IMR-90 (cell line): ENCODE results near the gene PAN3. TPM values are rescaled to one million over a fixed set of nuclear protein-coding genes. Genes with fewer than 3 reads are reported as not detected.

ENCODE experiments used
- ATAC-seq: fragments of 200-7000 bp; cut with Tn5 transposase; 2 replicates; pipeline ENCODE4 v1.9.1; 2020; ENCODE audit warnings: low read depth, mild to moderate bottlenecking, moderate library complexity
- BruUV-seq: library from RNA; stranded (reverse); fragments of 400-500 nt; replicated peaks from 2 replicates; lab custom pipeline; 2021; lab: Mats Ljungman, UMichigan
- CTCF ChIA-PET: fragments of 300-600 bp; formaldehyde crosslinking; extraction: SDS; loops from one replicate; lab custom pipeline; 2021; ENCODE audit warnings: antibody characterized with exemption; lab: Yijun Ruan, JAX
- POLR2A ChIA-PET: fragments of 300-600 bp; sonication (Branson Sonifier 250); formaldehyde crosslinking; loops from one replicate; lab custom pipeline; 2022; ENCODE audit warnings: antibody characterized with exemption; ENCODE audit not compliant: unreplicated experiment; lab: Charles Lee
- DNase-seq: peaks from one replicate; pipeline ENCODE4 v3.0.0; 2013
- H2AFZ ChIP-seq: replicated peaks from 2 replicates; pipeline ENCODE3; 2013; ENCODE audit warnings: low read length, mild to moderate bottlenecking; ENCODE audit not compliant: poor library complexity
- H2AK5ac ChIP-seq: 2 replicates; pipeline ENCODE4 v1.6.1; 2013; ENCODE audit warnings: low read depth, low read length, inconsistent platforms
- H2AK9ac ChIP-seq: replicated peaks from 2 replicates; pipeline ENCODE3; 2013; ENCODE audit warnings: mild to moderate bottlenecking, low read depth, low read length, moderate library complexity; ENCODE audit not compliant: poor library complexity
- H2BK120ac ChIP-seq: 2 replicates; pipeline ENCODE4 v1.6.1; 2013; ENCODE audit warnings: low read depth, low read length, inconsistent platforms
- H2BK15ac ChIP-seq: 3 replicates; pipeline ENCODE4 v1.6.1; 2013; ENCODE audit warnings: low read depth, low read length, inconsistent platforms
- H2BK20ac ChIP-seq: 2 replicates; pipeline ENCODE4 v1.6.1; 2013; ENCODE audit warnings: low read depth, mild to moderate bottlenecking, inconsistent platforms, low read length, moderate library complexity
- H2BK5ac ChIP-seq: 2 replicates; pipeline ENCODE4 v1.6.1; 2013; ENCODE audit warnings: mild to moderate bottlenecking, low read depth, low read length, inconsistent platforms; ENCODE audit not compliant: poor library complexity, severe bottlenecking
- H3K14ac ChIP-seq: replicated peaks from 2 replicates; pipeline ENCODE4 v1.6.1; 2013; ENCODE audit warnings: low read depth, low read length, inconsistent platforms
- H3K18ac ChIP-seq: 2 replicates; pipeline ENCODE4 v1.6.1; 2013; ENCODE audit warnings: low read depth, low read length, control low read depth
- H3K23ac ChIP-seq: 2 replicates; pipeline ENCODE4 v1.6.1; 2013; ENCODE audit warnings: low read depth, low read length, inconsistent platforms
- H3K27ac ChIP-seq: 2 replicates; pipeline ENCODE4 v1.5.1; 2013; ENCODE audit warnings: mild to moderate bottlenecking, control low read depth, low read length; ENCODE audit not compliant: insufficient read depth
- H3K27me3 ChIP-seq: 2 replicates; pipeline ENCODE4 v1.6.1; 2013; ENCODE audit warnings: low read length; ENCODE audit not compliant: control insufficient read depth, insufficient read depth
- H3K36me3 ChIP-seq: 2 replicates; pipeline ENCODE4 v1.6.1; 2013; ENCODE audit warnings: low read length, mixed read lengths; ENCODE audit not compliant: control insufficient read depth, insufficient read depth
- H3K4ac ChIP-seq: 2 replicates; pipeline ENCODE4 v1.6.1; 2013; ENCODE audit warnings: low read depth, low read length, inconsistent platforms
- H3K4me1 ChIP-seq: 2 replicates; pipeline ENCODE4 v1.6.1; 2013; ENCODE audit warnings: low read length, mixed read lengths; ENCODE audit not compliant: control insufficient read depth, insufficient read depth
- H3K4me2 ChIP-seq: 2 replicates; pipeline ENCODE4 v1.6.1; 2013; ENCODE audit warnings: low read depth, mild to moderate bottlenecking, control low read depth, low read length, moderate library complexity
- H3K4me3 ChIP-seq: 2 replicates; pipeline ENCODE4 v1.5.1; 2013; ENCODE audit warnings: low read depth, mild to moderate bottlenecking, control low read depth, low read length, moderate library complexity; ENCODE audit not compliant: insufficient read depth
- H3K56ac ChIP-seq: 2 replicates; pipeline ENCODE4 v1.6.1; 2013; ENCODE audit warnings: low read length, inconsistent platforms; ENCODE audit not compliant: insufficient read depth; ENCODE audit errors: extremely low read depth
- H3K79me1 ChIP-seq, 2 experiments: 2 replicates each; pipeline ENCODE4 v1.6.1; 2013; ENCODE audit warnings: low read length in 2 of 2, inconsistent platforms in 1 of 2, low read depth in 1 of 2
- H3K9ac ChIP-seq: 2 replicates; pipeline ENCODE4 v1.6.1; 2013; ENCODE audit warnings: low read depth, low read length, control low read depth
- H3K9me1 ChIP-seq: 2 replicates; pipeline ENCODE4 v1.6.1; 2013; ENCODE audit warnings: low read length, inconsistent platforms; ENCODE audit not compliant: insufficient read depth
- H3K9me3 ChIP-seq: 2 replicates; pipeline ENCODE4 v1.6.1; 2013; ENCODE audit warnings: low read length; ENCODE audit not compliant: control insufficient read depth, insufficient read depth
- H4K20me1 ChIP-seq: 2 replicates; pipeline ENCODE4 v1.6.1; 2013; ENCODE audit warnings: low read length, inconsistent platforms; ENCODE audit not compliant: insufficient read depth
- H4K5ac ChIP-seq: 2 replicates; pipeline ENCODE4 v1.6.1; 2013; ENCODE audit warnings: mild to moderate bottlenecking, low read depth, low read length, control low read depth
- H4K8ac ChIP-seq, 2 experiments: 2 replicates each; pipeline ENCODE4 v1.6.1; 2013; ENCODE audit warnings: low read depth in 2 of 2, low read length in 2 of 2, control low read depth in 1 of 2, inconsistent platforms in 1 of 2
- H4K91ac ChIP-seq: 2 replicates; pipeline ENCODE4 v1.6.1; 2013; ENCODE audit warnings: low read depth, low read length, inconsistent platforms; ENCODE audit not compliant: insufficient read depth
- CEBPB ChIP-seq: IDR thresholded peaks from 2 replicates; pipeline ENCODE4 v1.6.1; 2012; ENCODE audit warnings: low read depth, low read length, improper control_type of control experiment
- MXI1 ChIP-seq: IDR thresholded peaks from 2 replicates; pipeline ENCODE4 v1.6.1; 2012; ENCODE audit warnings: low read depth, mild to moderate bottlenecking, low read length, moderate library complexity, borderline replicate concordance
- POLR2A ChIP-seq: IDR thresholded peaks from 2 replicates; pipeline ENCODE4 v1.6.1; 2012; ENCODE audit warnings: mild to moderate bottlenecking, low read depth, low read length
- RAD21 ChIP-seq: IDR thresholded peaks from 2 replicates; pipeline ENCODE4 v1.6.1; 2012; ENCODE audit warnings: low read length, improper control_type of control experiment
- RCOR1 ChIP-seq: IDR thresholded peaks from 2 replicates; pipeline ENCODE4 v1.6.1; 2012; ENCODE audit warnings: mild to moderate bottlenecking, low read length, improper control_type of control experiment; ENCODE audit not compliant: insufficient replicate concordance
- WGBS, 2 experiments: methylation state at CpG; one replicate each; pipeline versions ENCODE4 v1.1.5 to v1.1.7; 2013; ENCODE audit warnings: missing lambda C conversion rate in 2 of 2; ENCODE audit not compliant: insufficient read length in 1 of 2; ENCODE audit errors: extremely low coverage in 2 of 2; 5-methylcytosine and 5-hydroxymethylcytosine counted together
- dilution Hi-C: fragments of 300-500 bp; cut with HindIII; formaldehyde crosslinking; loops from one replicate; pipeline ENCODE4 v1.14.3; 2018; ENCODE audit warnings: low sequenced_read_pairs; ENCODE audit not compliant: unreplicated experiment
- in situ Hi-C: fragments of 300-500 bp; cut with MboI; formaldehyde crosslinking; loops from 3 replicates; pipeline ENCODE4 v1.14.3; 2019; ENCODE audit warnings: low sequenced_read_pairs, inconsistent platforms, mixed read lengths
- intact Hi-C: fragments of 100-400 bp; cut with micrococcal nuclease; formaldehyde crosslinking; loops from 2 replicates; pipeline ENCODE4 v1.10.0; 2022
- polyA plus RNA-seq, 3 experiments: library from polyadenylated mRNA; depleted of rRNA; stranded (reverse); fragments of >200 nt; gene quantifications; 2 replicates each; pipeline ENCODE4 v1.2.3, GENCODE V29; 2012; ENCODE audit warnings: low replicate concordance in 1 of 3
- total RNA-seq: library from RNA; depleted of rRNA; stranded (reverse); fragments of >200 nt; gene quantifications from 2 replicates; pipeline ENCODE4 v1.2.3, GENCODE V29; 2012
- TF ChIP-seq, protein P1 (sequence below): fragments of 150-350 bp; IDR thresholded peaks from 2 replicates; pipeline ENCODE4 v1.6.1; 2016; ENCODE audit warnings: low read depth, mild to moderate bottlenecking, low read length, moderate library complexity, borderline replicate concordance

Gene PAN3
- total and polyA plus RNA-seq, 2 of the 4 experiments (the other 2 are of a cell fraction) = 6.6 to 15.1 TPM

- Histone ChIP-seq H3K4ac (no peak overlapping the region), H3K36me3 (no peaks in the 10 kb centered on the region), H2BK120ac (no peak overlapping the region), H3K27ac (no peak overlapping the region), H3K4me3 (no peak overlapping the region), H2BK5ac (no peak overlapping the region), H3K9ac (no peak overlapping the region), H4K91ac (no peak overlapping the region), H2AFZ (no peak overlapping the region), H3K23ac (no peak overlapping the region), H2AK9ac (no peak overlapping the region), H3K9me3 (no peaks in the 10 kb centered on the region), H4K20me1 (peaks cover 32% of the 10 kb centered on the region), H2BK15ac (no peak overlapping the region), H3K4me1 (peaks cover 6% of the 10 kb centered on the region), H2BK20ac (no peak overlapping the region), H3K14ac (no peak overlapping the region), H3K56ac (no peak overlapping the region), H3K79me1 (peaks cover 27 to 57% of the 10 kb centered on the region in 2 experiments), H4K8ac (no peak overlapping the region), H3K4me2 (no peak overlapping the region), H4K5ac (no peak overlapping the region), H2AK5ac (no peak overlapping the region), H3K9me1 (peaks cover 7% of the 10 kb centered on the region), H3K18ac (no peak overlapping the region), H3K27me3 (no peaks in the 10 kb centered on the region)
- intact Hi-C loops = no loop called here
- no peak for ATAC-seq
- ChIA-PET CTCF (no interaction called here), POLR2A (no interaction called here)
- dilution Hi-C loops = no loop called here
- WGBS, 2 experiments = no CpG with 5 or more reads among the region's 1 CpG
- DNase-seq = no peak
- BruUV-seq = no TSS peak
- in situ Hi-C loops = no loop called here
- TF ChIP-seq MXI1 = no peak
- TF ChIP-seq, protein P1, sequence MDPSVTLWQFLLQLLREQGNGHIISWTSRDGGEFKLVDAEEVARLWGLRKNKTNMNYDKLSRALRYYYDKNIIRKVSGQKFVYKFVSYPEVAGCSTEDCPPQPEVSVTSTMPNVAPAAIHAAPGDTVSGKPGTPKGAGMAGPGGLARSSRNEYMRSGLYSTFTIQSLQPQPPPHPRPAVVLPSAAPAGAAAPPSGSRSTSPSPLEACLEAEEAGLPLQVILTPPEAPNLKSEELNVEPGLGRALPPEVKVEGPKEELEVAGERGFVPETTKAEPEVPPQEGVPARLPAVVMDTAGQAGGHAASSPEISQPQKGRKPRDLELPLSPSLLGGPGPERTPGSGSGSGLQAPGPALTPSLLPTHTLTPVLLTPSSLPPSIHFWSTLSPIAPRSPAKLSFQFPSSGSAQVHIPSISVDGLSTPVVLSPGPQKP = no peak
- no peak for TF ChIP-seq CEBPB
- TF ChIP-seq POLR2A = no peak
- no peak for TF ChIP-seq RCOR1
- TF ChIP-seq RAD21 = no peak
Measured at GRCh38 chr13:28166257-28166656, 27.9 kb downstream of the PAN3 start.
